Fibroblast of skin of back (primary cell): Measurements from ENCODE around the gene DSCAML1.

ENCODE experiments used
- DNase-seq: peaks from one replicate; pipeline ENCODE4 v3.0.0-alpha.2; 2013

DSCAML1 gene

DNA sequence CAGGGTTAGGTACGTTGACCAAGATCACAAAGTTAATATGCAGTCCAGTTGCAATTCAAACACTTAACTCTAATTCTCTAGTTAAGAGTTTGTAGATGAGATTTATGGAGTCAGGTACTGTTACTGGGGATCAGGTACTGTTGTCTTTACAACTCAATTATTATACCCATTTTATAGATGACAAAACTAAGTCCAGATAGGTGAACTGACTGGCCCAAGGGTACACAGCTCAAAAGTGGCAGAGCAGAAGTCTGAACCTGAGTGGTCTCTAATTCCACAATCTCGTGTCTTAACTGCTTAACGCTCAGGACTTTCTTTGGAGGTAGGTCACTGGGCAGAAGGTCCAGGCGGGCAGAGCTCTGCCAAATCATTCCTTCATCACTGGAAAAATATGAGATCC, 77.5 kb downstream of the DSCAML1 start:
- no peak for DNase-seq

GRCh38 chr11:117717485-117718314, 79.3 kb downstream of the DSCAML1 start:
- no peak for DNase-seq

DNA sequence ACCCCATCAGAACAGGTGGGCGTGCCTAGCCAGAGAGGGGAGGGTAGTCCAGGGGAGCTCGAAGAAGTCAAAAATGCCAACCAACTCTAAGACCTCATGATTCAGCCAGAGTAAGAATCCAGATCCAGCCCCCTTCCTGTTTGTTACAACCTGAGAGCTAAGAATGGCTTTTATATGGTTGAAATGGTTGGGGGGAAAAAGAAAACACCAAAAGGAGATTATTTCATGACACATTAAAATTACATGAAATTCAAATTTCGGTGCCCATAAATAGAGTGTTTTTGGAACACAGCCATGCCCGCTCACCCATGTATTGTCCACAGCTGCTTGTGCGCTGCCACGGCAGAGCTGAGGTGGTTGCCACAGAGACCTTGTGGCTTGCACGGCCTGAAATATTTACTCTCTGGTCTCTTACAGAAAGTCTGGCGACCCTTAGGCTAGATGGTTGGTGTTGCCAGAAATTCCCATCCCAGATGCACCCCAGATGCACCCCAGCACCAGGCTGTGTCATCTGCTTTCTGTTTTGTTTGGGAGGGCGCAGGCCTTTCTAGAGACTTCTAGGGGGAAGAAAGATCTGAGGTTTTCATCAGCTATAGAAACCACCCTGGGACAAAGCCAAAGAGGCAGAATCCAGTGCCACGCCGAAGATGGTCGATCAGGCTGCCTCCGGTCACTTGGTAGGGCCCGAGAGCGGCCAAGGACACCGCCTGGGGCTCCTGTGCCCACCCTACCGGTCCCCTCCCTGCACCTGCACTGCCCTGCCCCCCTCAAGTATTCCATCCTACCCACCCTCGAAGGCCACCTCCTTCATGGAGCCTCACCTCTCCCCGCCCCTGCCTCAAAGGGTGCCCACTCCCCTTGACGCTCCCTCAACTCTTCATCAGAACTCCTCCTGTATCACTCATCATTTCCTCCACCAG, 80.2 kb downstream of the DSCAML1 start:
- DNase-seq = no peak

DNA sequence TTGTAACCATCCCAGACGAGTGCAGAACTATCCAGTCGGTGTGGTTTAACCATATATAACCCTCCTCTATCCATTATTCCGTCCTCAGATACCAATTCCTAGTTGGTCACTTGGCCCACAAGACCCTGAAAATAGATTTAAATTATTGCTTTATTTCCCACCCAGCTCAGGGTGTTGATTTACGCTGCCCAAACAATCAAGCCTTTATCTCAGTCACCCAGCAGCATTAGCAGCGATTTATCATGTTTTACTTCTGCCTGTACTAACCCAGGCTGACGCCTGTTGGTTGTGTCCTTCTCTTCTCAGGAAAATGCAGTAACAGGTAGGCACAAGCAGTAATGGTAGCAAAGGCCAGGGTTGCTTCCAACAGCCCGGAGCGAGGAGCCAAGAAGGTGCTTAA, 81.2 kb downstream of the DSCAML1 start:
- DNase-seq = no peak

GRCh38 chr11:117713538-117713991, 83.5 kb downstream of the DSCAML1 start:
- DNase-seq = no peak

DNA sequence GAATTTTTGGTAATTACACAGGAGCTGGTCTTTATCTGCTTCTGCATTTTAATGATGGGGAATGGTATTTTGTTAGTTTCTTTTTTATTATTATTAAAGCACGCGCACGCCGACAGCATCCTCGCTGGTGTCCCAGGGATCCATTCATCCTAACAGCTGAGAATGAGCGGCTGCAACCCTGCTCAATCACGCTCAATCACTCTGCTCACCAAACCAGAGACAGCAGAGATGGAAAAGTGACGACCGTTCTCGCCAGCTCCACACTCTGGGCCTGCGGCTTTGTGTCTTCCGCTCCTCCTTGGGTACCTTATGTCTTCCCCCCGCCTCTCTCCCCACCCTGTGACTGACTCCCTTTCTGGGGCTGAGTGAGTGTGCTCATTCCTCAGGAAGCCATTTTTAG, 84.5 kb downstream of the DSCAML1 start:
- DNase-seq = no peak

- no peak for DNase-seq
Observed at GRCh38 chr11:117711331-117711730, 85.7 kb downstream of the DSCAML1 start.

DNA sequence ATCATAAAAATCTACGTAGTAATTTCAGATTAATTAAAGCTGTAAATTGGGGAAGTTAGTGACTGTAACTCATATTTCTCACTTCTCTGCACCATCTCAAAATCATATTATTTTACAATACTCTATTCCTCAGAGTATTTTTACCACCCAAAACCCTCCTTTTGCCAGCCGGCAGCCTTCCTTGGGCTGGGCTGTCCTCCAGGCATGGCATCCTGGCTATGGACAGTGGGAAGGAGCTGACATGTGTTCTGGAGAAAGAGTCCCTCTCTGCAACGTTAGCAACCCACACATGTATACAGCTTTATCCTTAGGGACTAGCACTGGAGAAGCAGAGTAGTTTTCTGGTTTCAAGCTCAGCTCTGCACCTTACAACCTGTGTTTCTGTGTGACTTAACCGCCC, 86.8 kb downstream of the DSCAML1 start:
- no peak for DNase-seq

- DNase-seq = no peak
Observed at GRCh38 chr11:117706322-117706814, 90.6 kb downstream of the DSCAML1 start.

- no peak for DNase-seq
Observed at GRCh38 chr11:117705866-117706265, 91.2 kb downstream of the DSCAML1 start.

DNA sequence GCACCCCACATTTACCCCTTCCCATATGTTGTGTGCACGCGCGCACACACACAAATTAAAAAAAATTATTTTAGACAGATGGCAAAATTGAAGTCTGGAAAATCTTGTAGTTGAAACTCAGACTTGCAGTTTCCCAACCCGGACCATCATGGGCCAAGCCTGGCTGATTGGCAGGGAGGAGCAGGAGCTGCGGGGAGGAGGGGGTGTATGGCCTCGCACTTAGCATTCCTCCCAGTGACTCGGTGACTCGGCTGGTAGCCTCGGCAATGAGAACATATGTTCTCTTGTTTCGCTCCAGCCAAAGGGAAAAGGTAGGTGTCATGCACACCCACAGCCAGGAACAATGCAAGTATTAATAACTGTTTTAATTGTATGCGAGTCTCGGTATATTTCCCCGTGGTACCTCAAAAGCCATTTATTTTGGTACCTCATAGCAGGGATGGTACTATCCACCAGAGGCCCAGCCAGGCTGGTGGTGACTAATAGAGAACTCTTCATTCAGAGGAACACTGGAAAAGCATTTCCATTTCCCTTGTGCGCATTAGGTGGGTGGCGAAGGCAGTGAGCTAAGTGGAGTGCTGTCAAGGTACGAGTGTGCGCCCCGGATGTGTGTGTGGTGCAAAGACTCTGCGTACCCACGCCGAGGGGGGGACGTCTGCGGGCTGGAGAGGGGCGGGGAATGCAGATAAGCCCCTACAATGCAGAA, 92.5 kb downstream of the DSCAML1 start:
- DNase-seq = no peak

DNA sequence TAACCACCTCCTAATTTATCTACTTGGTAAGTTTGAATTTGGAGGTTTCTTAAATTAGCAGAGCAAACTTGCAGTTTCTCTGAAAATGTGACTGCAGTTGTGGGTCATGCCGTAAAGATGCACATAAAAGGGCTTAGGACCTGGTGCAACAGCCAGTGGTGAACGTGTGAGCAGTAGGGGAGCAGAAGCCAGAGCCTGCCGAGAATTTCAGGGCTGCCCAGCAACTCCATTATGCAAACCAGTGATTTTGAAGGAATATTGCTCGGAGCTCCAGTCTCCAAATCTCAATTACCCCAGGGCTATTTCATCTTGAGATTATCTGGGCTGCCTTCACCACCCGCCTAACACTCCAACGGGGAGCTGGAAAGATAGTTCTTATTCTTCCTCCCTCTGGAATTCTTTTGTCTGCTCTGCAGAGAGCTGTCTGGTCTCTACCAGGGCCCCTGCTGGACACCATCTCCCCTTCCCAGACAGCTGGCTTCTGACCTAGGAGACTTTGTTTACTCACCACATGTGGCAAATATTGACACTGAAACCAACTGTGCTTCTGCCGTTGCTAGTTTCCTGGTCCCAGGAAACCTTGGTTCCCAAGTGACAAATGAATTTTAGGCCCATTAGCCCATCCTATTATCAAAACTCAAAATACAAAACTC, 93.9 kb downstream of the DSCAML1 start:
- no peak for DNase-seq

GRCh38 chr11:117701781-117702180, 95.2 kb downstream of the DSCAML1 start:
- DNase-seq = no peak

DNA sequence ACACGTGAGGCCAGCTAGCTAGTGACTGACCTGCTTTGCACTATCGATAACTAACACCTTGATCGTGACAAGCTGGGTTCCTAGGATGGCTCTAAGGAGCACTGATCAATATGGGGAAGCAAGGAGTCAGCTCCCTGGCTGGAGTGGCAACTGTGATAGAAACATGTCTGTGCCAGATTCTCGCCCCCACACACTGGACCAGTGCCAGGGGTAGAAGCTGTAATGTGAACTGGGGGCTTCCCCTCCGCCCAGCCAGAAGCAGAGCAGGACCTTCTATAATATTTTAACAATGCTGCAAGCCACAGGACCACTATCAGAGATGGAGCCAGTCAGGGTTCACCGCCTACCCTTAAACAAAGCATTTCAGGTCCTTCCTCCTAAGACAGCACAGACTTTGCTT, 96.5 kb downstream of the DSCAML1 start:
- DNase-seq = no peak

DNA sequence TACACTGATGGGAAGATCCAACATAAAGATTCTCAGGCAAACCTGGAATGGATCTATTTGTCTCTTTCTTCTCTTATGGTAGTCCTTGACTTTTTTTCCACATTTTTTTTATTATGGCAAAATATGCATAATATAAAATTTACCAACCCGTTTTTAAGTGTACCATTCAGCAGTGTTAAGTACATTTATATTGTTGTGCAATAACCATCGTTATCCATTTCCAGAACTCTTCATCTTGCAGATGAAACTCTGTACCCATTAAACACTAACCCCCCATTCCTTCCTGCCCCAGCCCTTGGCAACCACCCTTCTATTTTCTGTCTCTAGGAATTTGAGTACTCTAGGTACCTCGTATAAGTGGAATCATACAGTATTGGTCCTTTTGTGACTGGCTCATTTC, 99.7 kb downstream of the DSCAML1 start:
- no peak for DNase-seq

DNA sequence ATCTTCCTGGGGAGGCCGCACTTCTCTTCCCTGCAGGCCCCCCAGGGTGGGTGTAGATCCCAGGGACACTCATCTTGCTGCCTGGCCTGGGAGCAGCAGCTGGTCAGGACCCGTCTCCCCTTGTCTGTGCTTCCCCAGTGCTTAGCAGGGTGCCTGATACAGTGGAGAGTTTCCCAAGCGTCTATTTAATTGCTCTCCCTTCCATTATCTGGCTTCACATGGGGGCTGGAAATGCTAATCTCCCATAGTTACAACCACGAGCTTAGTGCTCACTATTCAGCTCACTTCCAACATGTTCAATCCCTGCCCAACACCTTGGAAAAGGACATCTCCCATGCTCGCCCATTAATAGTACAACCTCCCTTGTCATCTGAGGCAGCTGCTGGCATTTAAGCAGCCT, 100.5 kb downstream of the DSCAML1 start:
- no peak for DNase-seq

DNA sequence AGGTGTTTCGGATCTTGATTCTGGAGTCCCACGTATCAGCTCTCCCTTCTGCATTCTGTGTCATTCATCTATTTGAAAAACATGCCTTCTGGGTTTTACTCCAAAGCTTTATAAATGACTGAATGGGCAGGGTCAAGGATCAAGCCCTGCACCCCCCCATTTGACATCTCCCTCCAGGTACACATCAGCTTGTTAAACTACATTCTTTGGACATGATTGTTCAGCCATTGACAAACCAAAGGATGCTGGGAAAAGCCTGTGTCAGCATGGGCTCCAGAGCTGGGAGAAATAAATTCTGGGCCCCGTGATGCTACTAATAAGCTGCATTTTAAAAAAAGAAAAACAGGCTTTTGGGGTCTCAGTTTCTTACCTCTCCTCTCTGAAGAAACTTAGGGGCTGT, 103.7 kb downstream of the DSCAML1 start:
- DNase-seq = no peak

GRCh38 chr11:117691516-117691915, 105.5 kb downstream of the DSCAML1 start:
- DNase-seq = no peak

GRCh38 chr11:117691218-117691514, 105.8 kb downstream of the DSCAML1 start:
- no peak for DNase-seq

- peak; percentile 40 for DNase-seq
Observed at GRCh38 chr11:117690484-117691217, 106.4 kb downstream of the DSCAML1 start.

DNA sequence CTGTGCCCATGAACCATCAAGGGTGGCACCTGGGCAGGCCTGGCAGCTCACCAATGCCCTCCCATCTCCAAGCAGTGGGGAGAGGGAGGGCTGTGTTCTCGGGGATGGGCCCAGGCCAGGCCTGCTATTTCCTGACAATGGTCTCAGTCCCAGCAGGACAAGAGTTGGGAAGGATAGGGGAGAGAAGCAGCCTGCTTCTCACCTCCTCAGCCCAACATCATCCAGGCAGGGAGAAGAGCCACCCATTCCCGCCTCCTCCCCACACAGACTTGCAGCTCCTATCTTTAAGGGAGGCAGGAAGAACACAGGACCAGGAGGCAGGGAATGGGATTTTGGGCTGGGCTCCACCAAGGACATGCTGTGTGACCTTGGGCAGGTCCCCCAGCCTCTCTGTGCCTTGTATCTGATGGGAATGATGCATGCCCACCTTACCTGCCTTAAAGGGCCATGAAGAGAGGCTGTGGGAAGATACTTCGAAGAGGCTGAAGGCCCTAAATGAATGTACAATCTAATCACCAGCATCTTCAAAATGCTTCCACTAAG, 108.7 kb downstream of the DSCAML1 start:
- DNase-seq = no peak
